ENCODE measurements around the gene IL12RB1.

The IL12RB1 gene
- 1.1 to 5.8 (median 3.4) reads per million in 18 experiments for total RNA-seq

DNA sequence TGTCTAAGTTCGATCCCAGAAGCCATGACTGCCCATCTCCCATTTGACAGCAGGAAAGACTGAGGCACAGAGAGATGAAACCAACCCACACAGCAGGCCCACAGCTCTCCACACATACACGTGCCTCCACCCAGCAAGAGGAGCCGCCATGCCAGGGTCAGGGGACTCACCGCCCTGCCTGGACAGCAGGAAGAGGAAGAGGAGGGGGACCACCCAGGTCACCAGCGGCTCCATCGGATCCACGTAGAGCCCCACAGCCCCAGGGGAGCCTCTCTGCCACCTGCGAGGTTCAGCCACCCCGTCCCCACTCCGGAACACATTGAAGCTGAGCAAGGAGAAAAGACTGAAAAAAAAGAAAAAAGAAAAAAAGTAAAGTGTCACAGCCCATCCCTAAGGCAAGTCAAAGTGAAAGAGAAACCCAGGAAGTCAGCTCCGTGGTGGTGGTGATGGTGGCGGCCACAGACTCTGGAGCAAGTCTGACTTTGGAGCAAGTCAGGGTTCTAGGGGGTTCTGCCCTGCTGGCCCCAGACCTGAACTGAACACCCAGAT, at the start of gene IL12RB1:
Gene IL12RB1, minus strand, starts transcription at position 345 of the 549 bp plus-strand sequence. Its CDS starts 111 bp downstream, at position 234.
- DNase-seq = peak; percentile 42 to 48

DNA sequence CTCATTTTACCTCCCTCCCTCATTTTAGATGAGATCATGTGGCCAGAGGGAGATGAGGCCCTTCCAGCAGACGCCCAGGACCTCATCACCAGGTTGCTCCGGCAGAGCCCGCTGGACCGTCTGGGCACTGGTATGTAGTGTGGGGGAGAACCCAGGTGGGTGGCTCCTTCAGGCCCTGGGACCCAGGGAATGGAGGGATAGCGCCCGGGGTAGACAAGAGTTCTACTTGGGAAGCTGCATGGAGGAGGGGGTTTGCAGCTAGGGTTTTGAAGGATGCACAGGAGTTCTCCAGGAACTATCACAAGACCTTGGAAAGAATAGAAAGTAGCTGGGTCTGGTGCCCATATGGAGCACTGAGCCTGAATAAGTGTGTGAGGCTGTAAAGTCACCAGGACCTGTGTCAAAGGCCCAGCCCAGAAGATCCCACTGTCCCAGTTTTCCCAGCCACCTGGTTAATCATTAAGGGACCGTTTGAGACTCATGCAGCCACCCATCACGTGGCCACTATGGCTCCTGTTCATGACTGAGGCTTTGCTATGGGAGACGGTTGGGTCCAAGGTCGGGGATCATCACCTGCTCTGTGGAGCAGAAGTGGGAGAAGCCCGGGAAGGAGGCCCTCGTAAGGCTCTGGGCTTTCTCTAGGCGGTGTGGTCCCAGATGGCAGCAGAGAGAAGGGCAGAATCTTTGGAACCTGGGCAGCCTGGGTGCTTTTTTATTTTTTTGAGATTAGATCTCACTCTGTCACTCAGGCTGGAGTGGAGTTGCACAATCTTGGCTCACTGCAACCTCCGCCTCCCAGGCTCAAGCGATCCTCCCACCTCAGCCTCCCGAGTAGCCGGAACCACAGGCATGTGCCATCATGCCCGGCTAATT, 49.2 kb upstream of the IL12RB1 start:
- DNase-seq = no peak

DNA sequence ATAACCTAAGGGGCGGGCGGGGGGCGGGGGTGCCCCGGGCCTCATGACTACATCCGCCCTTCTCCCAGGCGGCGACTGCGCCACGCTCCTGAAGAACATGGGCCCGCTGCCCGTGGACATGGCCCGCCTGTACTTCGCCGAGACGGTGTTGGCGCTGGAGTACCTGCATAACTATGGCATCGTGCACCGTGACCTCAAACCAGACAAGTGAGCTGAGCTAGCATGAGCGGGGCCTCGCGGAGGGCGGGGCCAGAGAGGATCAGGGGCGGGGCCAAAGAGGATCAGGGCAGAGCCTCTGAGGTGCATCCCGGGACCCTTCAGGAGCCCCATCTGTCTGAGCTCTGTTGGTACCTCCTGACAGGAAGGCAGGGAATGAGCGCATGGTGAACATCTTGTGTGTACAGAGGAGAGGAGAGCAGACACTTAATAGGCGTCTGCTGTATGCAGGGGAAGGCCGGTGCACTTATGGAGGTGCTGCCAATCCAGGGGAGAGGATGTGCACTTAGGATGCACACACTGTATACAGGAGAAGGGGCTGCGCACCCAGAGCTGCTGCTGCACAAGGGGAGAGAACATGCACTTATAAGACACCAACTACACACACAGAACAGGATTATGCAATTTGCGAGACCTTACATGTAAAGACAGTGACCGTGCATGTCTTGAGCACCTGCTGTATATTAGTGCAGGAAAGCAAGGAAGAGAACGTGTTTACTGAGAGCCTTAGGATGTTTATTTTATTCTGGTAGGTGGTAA, 45.3 kb upstream of the IL12RB1 start:
- no peak for DNase-seq

DNA sequence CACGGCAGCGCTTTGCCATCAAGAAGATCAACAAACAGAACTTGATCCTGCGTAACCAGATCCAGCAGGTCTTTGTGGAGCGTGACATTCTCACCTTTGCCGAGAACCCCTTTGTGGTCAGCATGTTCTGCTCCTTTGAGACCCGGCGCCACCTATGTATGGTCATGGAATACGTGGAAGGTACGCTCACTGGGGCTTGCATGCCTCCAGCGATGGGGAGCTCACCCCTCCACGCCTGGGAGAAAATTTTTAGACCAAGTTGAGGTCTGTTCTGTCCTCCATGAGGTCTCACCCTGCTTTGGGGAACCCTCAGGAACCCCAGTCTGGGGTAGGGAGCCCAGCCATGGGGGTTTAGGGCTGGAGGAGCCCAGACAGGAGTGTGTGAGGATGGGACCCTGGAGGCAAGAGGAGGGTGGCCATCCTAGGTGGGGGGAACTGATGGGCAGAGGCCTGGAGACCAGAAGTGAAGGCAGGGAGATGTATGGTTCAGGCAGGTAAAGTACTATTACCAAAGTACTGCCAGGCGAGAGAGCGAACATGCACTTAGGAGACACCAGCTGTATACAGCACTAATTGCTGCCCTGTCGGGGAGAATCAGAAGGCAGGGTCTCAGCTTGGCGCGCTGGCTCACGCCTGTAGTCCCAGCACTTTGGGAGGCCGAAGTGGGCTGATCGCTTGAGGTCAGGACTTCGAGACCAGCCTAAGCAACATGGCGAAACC, 43.9 kb upstream of the IL12RB1 start:
- no peak for DNase-seq

DNA sequence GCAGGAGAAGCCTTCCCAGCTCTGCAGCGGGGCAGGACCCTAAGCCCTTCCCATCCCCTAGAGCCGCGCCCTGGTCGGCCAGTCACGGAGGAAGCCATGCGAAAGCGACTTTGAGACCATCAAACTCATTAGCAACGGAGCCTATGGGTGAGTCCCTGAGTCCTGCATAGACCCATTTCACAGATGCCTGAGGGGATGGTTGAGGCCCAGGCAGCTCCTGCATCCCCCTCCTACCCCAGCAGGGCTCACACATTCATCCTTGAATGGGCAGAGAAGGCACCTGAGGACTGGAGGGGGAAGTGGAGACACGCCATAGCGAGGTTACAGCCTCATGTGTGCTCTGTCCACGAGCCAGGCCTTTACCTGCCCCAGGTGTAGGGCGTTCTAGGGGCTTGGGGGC, 42.1 kb upstream of the IL12RB1 start:
- DNase-seq = no peak

DNA sequence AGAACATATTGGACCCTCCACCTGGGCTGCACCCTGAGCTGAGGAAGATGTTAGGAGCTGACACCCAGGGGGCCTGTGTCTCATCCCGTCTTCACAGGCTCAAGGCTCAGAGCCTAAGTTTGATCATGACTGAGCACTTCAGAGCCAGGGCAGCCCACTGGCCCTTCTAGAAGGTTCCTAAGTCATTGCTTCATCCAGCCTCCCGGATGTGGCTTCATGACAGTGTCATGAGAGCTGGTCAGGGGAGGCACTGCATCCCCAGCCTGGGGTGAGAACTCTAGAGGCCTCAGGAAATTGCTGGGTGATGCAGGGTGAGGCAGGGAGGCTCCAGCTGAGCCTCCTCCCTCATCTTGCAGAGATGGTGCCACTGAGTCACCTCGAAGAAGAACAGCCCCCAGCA, 41.3 kb upstream of the IL12RB1 start:
- DNase-seq = peak; percentile 65

DNA sequence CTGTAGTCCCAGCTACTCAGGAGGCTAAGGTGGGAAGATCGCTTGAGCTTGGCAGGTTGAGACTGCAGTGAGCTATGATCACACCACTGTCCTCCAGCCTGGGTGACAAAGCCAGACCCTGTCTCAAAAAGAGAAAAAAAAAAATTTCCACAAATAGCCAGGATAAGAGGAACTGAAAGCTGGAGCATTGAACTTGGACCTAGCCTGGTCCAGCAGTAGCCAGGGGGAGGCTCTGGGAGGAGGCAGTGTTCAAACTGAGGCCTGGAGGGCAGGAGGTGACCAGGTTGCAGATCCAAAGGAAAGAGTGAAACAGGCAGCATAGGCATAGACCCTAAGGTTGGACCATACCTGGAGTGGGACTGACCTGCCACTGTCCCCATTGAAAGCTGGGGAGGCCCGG, 39.4 kb upstream of the IL12RB1 start:
- peak; percentile 15 to 29 for DNase-seq

DNA sequence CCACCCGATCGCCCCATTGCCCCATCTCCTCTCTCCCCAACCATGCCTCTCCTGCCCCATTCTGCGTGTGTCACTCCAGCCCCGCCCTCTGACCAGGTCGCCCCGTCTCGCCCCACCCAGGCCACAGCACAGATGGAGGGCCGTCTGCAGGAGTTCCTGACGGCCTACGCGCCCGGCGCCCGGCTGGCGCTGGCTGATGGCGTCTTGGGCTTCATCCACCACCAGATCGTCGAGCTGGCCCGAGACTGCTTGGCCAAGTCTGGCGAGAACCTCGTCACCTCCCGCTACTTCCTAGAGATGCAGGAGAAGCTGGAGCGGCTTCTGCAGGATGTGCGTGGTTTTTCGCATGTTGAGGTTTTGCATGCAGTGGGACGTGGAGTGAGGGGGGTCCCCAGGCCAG, 37.1 kb upstream of the IL12RB1 start:
- DNase-seq = no peak

DNA sequence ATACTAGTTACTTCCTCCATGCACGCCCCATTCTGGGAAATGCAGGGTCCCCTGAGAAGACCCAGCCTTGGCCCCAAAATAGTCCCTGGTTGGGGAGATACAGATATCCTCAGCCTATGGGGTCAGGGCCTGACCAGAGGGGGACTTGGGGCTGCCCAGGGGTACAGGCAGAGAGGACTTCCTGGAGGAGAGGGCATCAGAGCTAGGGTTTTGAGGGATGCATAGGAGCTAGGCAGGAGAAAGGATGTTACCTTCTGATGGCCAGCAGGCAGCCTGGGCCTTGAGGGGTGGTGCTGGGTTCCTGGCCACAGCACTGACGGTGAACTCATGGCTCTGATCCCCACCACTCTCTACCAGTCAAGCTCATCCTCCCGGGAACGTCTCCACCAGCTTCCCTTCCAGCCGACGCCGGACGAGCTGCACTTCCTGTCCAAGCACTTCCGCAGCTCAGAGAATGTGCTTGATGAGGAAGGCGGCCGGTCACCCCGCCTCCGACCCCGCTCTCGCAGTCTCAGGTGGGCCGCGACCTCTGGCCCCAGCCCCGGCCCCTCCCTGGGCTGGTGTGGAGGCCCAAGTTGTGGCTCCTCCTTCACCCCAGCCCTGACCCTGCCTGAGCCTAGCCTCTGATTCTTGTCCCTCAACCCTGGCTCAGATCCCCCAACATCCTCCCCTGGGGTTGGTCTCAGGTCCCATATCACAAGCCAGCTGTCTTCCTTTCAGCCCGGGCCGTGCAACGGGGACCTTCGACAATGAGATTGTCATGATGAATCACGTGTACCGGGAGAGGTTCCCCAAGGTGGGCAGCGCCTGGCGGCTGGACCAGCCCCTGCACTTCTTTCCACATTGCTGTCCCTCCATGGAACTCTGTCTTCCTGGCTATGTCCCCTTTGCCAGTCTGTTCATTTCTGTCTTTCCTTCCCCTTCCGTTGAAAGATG, 36.4 kb upstream of the IL12RB1 start:
- peak in 1 of 2 donors; percentile 19 for DNase-seq

DNA sequence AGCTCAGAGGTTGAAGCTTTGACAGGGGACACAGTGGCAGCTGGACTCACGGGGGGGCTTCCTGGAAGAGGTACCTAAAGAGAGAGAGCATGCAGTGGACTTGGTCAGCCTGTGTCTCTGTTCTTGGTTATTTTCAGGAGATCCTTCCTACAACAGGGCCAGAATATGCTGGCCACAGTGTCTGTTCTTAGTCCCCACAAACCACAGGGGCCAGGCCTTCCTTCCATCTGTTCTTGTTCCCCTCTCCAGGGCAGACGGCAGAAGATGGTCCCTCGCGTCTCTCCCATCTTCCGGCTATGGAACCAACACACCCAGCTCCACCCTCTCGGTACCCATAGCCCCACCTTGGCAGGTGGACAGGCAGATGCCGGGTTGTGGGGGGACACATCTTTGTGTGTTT, 35.7 kb upstream of the IL12RB1 start:
- no peak for DNase-seq

DNA sequence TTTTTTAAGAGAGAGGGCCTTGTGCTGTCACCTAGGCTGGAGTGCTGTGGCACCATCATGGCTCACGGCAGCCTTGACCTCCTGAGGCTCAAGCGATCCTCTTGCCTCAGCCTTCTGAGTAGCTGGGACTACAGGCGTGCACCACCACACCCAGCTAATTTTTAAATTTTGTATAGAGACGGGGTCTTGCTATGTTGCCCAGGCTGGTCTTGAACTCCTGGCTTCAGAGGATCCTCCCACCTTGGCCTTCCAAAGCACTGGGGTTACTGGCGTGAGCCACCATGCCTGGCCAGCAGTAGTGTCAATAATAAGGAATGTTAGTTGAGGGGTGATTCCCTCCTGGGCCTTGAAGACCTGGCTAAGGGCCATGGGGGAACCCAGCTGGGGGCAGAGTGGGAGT, 34.4 kb upstream of the IL12RB1 start:
- DNase-seq = no peak

DNA sequence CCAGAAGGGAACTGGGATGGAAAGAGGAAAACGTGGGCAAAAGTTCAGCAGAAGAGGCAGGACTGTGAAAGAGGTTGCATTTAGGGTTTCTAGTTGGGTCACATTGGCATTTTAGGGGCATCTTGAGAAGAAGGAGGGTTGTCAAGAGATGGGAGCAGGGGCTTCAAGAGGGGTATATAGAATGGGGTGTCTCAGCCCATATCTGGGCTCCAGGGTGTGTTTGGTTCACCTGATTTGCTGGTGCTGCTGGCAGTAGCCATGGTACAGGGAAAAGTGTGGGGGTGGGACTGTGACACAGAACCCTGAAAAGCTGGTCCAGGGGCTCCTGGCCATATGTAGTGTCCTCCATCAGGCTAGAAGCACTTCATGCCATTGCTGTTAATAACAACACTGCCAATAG, 33.4 kb upstream of the IL12RB1 start:
- DNase-seq = no peak

DNA sequence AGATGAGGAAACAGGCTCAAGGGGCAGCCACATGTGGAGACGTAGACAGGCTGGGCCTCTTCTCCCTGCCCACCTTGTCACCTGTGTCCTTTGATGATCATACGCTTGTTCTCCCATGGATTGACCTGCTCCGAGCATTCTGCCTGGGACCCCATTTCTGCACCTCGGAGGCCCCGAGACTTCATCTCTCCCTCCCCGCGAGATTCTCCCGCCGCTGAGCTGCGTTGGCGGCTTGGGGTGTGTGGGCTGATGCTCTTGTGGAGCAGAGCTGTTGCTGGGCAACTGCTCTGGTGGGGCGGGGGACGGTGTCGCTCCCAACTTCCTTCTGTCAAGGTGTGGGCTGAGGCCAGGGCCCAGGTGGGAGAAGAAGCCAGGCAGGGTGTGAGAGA, 33.0 kb upstream of the IL12RB1 start:
- DNase-seq = no peak

DNA sequence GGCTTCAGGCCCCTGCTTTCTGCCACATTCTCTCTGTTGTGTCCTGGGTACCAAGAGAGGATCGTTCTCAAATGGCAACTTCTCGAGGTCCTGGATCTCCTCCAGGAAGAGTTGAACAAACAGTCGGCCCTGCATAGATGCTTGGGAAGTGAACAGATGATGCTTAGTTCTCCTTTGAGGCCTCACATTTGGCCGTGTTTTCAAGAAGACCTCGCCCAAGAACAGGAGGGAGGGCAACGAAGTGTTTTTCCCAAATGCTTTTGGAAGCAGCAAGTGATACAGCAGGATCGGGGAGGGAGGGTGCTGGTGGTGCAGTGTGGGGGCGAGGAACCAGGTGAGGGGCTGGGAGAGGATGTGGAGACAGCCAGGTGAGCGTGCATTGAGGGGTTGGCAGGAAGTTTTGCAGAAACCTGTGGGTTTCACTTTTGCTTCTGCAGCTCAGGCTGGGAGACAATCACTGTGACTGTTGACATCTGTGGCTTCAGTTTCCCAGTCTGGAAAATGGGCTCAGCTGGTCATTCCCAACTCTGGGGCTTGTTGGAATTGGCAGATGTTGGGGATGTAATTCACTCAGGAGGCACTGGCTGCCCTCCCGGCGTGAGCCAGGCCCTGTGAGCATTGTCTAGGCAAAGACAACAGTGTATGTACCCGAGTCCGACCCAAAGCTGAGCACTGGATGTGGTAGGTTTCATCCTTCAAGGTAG, 32.4 kb upstream of the IL12RB1 start:
- no peak for DNase-seq

DNA sequence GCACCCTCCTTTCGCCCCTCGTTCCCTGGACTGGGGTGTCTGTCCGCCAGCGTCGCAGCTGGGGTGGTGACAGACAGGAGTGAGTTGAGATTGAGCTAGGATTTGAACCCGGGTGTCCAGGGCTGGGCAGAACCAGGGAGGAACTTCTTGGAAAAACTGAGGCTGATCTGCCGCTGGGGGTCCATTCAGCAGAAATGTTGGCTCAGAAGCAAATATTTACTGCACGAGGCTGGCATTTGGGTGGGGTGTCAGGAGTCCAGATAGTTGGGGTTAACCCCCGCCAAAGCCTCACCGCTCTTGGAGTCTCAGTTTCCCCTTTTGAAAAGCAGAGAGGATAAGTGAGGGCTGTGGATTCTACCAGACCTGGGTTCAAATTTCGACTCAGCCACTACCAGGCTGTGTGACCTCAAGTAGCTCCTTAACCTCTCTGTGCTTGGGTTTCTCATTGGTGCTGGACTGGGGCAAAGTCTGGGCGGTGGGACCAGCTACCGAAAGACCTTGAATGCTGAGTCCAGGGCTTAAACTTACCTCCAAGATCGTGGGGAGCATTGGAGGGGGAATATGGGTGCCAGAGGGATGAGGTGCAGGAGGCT, 31.8 kb upstream of the IL12RB1 start:
- DNase-seq = no peak

DNA sequence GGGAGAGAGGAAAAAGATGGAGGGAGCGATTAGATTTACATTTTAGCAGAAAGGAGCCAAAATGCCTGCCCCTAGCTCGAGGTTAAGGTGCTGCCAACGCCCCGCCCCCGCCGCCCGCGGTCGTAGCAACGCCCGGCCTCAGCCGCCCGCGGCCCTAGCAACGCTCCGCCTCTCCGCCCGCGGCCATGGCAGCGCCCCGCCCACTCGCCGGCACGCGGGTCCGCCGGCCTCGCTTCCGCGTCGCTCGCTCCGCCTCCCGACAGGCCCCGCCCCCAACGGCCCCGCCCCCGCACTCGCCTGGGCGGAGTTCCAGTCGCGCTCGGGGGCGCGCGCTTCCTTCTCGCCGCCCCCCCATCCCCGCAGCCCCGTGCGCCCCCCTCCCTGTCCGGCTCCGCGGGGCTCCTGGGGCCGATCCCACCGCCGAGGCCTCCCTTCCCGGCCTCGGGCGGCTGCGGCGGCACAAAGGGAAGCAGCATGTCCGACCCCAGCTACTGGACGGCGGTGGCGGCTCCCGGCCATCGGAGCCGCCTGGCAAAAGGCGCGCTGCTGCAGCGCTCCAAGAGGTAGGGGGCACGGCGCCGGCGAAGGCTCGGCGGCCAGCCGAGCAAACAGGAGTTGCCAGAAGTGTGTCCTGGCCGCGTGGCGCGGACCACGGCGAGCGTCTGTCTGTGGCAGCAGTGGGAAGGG, 31.1 kb upstream of the IL12RB1 start:
- DNase-seq = peak; percentile 92 to 95

DNA sequence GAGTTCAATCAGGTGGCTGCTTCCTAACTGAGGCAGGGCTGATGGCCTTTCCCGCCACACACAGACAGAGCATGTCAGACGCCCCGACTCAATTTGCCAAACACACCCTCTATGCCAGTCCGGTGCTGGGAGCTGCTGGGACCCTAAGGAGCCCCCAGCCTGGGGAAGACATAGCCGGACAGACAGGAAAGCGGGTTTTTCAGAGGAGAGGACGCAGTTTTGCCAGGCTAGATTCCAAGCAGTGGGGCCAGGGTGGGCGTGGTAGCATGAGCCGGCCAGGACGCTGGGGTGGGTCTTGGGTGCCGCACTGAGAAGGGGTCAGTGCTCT, 30.6 kb upstream of the IL12RB1 start:
- no peak for DNase-seq

DNA sequence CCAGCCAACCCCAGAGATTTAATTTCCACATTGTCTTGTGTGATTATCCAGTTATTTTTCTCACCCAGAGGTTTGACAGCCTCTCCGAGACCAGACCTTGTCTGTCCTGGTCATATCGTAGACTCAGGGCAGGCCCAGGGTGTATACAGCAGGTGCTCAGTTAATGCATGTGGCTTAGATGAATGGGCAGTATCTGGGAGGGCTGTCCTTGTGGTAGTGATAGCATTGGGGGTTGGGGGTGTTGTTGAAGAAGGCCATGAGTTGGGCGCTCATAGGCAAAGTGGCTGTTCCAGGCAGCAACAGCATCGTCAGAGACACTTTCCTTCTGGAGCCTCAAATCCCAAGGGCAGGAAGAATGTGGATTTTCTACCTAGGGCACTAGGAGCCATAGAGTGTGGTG, 27.7 kb upstream of the IL12RB1 start:
- DNase-seq = no peak

DNA sequence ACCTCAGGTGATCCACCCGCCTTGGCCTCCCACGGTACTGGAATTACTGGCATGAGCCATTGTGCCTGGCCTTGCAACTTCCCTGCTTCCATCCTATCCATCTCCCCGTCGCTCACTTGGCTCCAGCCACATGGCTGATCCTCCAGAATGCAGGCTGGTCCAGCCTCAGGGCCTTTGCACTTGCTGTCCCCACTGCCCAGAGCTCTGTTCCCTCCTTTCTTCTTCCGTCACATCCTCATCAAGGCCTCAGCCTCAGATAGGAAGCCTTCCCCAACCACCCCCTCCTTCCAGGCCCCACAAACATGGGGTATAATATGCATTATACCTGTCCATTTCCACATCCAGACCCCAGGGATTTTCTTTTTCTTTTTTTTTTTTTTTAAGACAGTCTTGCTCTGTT, 27.1 kb upstream of the IL12RB1 start:
- no peak for DNase-seq

DNA sequence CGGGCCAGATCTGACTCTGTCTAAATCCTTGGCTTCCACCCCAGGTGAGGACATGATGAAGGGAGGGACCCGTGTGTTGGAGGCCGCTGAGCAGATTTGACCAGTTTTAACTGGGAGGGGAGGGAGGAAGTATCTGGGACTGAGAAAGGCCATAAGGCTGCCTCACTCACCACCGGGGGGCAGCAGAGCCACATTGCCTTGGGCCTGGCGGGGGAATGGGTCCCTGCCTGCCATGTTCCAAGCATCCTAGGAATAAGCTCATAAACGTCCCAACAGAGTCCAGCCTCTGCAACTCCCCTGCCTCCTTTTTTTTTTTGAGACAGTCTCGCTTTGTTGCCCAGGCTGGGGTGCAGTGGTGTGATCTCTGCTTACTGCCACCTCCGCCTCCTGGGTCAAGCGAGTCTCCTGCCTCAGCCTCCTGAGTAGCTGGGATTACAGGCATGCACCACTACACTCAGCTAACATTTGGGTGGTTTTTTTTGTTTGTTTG, 26.3 kb upstream of the IL12RB1 start:
- peak; percentile 82 to 88 for DNase-seq

All from inflammatory macrophage (primary cell).